Right atrium auricular region (tissue), 2 donors: Measurements from ENCODE around the gene MAPK4. TPM values are rescaled to one million over a fixed set of nuclear protein-coding genes. Genes with fewer than 3 reads are reported as not detected.

Experiments
- DNase-seq: peaks from one replicate; pipeline ENCODE4 v3.0.0-alpha.2; 2019; ENCODE audit warnings: low spot score
- H3K27ac ChIP-seq, 2 donors: fragments of 200-600 bp; sonication (generic); 1 replicate in 1 of 2; 2 replicates in 1 of 2; pipeline ENCODE4 v1.5.1; 2016 to 2019
- H3K27me3 ChIP-seq, 2 donors: fragments of 200-600 bp; sonication (generic); one replicate each; pipeline versions ENCODE4 v1.5.1 to v1.6.0; 2017 to 2019
- H3K36me3 ChIP-seq: fragments of 200-600 bp; sonication (generic); one replicate; pipeline ENCODE4 v1.5.1; 2016
- H3K4me1 ChIP-seq, 2 donors: fragments of 200-600 bp; sonication (generic); one replicate each; pipeline versions ENCODE4 v1.5.1 to v1.6.0; 2017 to 2019
- H3K4me3 ChIP-seq, 2 donors: fragments of 200-600 bp; sonication (generic); 1 replicate in 1 of 2; 2 replicates in 1 of 2; pipeline ENCODE4 v1.5.1; 2017 to 2019; ENCODE audit warnings: mild to moderate bottlenecking in 1 of 2, moderate library complexity in 1 of 2
- H3K9me3 ChIP-seq, 2 donors: fragments of 200-600 bp; sonication (generic); one replicate each; pipeline ENCODE4 v1.5.1; 2019
- total RNA-seq, 2 donors: library from RNA; depleted of rRNA; stranded (reverse); fragments of >200 nt; gene quantifications; one replicate each; pipeline ENCODE4 v1.1.0, GENCODE V29; 2016
- TF ChIP-seq, protein P1 (sequence below), 2 donors: fragments of 200-600 bp; sonication (generic); IDR thresholded peaks; one replicate each; pipeline ENCODE4 v1.5.1; 2019; ENCODE audit warnings: antibody characterized with exemption in 2 of 2

The MAPK4 gene
- total RNA-seq, 2 donors from 2014 or later = 17.9 to 101 TPM

DNA sequence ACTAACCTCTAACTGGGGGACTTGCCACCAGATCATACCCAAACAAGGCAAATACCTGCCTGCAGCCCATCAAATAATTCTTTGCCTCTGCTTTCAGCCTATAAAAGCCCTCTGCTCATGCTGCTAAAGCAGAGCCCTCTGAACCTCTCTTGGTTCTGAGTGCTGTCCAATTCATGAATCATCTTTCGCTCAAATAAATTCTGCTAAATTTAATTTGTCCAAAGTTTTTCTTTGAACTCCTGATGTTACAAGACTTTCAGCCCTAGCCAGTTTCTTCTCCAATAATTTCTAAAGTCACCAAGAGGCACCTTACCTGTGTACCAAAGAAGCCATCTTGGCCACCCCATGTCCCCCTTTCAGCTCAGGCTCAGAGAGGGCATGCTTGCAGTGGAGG lies 188.0 kb downstream of the MAPK4 start:
- Histone ChIP-seq H3K4me1 (peaks cover 0 to 4% of the 10 kb centered on the region in 2 donors), H3K9me3 (peaks cover 0 to 3% of the 10 kb centered on the region in 2 donors), H3K4me3 (no peak overlapping the region), H3K27ac (no peak overlapping the region), H3K36me3 (no peaks in the 10 kb centered on the region), H3K27me3 (no peaks in the 10 kb centered on the region)
- DNase-seq = peak; percentile 13
- TF ChIP-seq, protein P1, sequence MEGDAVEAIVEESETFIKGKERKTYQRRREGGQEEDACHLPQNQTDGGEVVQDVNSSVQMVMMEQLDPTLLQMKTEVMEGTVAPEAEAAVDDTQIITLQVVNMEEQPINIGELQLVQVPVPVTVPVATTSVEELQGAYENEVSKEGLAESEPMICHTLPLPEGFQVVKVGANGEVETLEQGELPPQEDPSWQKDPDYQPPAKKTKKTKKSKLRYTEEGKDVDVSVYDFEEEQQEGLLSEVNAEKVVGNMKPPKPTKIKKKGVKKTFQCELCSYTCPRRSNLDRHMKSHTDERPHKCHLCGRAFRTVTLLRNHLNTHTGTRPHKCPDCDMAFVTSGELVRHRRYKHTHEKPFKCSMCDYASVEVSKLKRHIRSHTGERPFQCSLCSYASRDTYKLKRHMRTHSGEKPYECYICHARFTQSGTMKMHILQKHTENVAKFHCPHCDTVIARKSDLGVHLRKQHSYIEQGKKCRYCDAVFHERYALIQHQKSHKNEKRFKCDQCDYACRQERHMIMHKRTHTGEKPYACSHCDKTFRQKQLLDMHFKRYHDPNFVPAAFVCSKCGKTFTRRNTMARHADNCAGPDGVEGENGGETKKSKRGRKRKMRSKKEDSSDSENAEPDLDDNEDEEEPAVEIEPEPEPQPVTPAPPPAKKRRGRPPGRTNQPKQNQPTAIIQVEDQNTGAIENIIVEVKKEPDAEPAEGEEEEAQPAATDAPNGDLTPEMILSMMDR (IDR thresholded peaks at IDR 0.05) = no peak

DNA sequence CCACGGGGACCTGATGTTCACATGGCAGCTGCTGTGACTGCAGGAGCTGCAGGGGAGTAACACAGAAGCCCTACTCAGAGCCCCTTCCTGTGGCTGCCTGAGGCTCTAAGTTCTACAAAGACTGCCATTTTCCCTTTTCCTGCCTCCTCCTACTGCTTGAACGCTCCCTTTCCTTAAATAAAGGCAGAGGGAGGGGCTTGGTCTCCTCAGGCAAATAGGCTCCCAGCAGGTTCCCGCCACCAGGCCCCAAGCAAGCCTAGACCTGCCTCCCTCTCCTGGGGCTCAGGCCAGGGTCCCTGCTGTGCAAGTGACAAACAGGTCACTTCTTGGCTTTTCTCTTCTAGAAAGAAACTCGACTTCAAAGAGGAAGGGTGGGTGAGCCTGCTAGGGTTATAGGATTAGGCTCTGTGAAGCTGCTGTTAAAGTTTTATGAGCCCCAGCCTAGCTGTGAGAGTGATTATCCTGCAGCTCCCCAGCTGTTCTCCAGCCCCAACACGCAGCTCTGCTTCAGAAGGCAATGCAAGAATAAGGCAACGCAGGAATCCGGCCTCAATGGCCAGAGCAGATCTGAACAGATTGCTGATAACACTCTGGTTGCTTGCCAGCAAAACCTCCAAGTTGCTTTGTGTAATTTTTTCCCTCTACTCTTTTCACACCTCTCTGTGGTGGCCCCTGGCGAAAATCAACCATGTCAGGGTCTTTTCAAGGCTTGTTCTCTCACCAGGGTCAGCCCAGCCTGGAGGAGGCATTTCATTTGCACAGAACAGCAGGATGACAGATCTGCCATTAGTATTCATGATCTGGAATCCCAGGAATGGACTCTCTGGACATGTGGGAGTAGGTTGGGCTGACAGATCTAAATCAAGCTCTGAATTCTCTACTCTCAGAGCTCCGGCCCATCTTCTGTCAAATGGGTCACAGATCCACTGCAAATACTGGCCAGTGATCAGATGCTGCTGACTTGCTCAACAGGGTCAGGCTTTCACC lies 188.6 kb downstream of the MAPK4 start:
- Histone ChIP-seq H3K4me3 (no peak overlapping the region), H3K27ac (no peak overlapping the region), H3K36me3 (no peaks in the 10 kb centered on the region), H3K27me3 (no peaks in the 10 kb centered on the region), H3K4me1 (peaks cover 0 to 4% of the 10 kb centered on the region in 2 donors), H3K9me3 (peaks cover 0 to 3% of the 10 kb centered on the region in 2 donors)
- TF ChIP-seq, protein P1 (IDR thresholded peaks at IDR 0.05) = no peak
- DNase-seq = peak; percentile 47

DNA sequence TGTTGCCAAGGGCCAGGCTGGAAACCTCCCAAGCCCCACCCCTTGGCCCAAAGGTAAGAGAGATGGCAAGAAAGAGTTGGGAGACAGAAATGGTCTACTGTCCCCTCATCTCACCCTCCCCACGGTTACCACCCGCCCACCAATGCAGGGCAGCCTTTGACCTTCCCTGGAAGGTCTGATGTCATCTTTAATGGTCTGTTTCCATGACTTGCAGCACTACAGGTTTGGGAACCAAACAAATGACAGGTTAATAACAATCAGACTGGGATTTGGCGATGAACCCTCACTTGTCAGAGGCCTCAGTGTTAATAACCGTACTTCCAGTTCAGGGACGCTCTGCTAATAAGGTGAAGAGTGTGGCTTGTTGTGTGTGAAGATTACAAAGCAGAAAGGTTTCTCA lies 189.5 kb downstream of the MAPK4 start:
- H3K27me3 ChIP-seq = no peaks in the 10 kb centered on the region
- H3K27ac ChIP-seq = no peak overlapping the region
- no peak overlapping the region for H3K4me3 ChIP-seq
- H3K4me1 ChIP-seq = peaks cover 0 to 4% of the 10 kb centered on the region in 2 donors
- TF ChIP-seq, protein P1 (IDR thresholded peaks at IDR 0.05) = no peak
- H3K9me3 ChIP-seq = peaks cover 0 to 3% of the 10 kb centered on the region in 2 donors
- peak; percentile 2 for DNase-seq
- H3K36me3 ChIP-seq = no peaks in the 10 kb centered on the region

DNA sequence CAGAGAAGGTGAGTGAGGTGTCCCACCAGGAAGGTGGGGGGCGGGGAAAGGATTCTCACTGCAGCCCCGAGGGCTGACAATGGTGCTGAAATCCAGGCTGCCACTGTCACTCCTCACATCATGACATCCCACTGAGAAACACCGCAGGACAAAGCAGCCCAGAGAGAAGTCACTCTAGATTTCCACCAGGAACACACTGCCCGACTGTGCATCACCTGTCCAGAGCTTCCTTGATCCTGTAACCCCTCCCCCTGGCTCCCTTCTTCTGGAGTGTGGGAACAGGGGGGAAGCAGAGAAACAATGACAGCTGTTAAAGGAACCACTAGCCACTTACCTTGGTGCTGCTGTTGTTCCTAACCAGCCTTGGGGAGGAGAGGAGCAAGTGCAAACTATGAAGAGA lies 190.1 kb downstream of the MAPK4 start:
- Histone ChIP-seq H3K4me3 (no peak overlapping the region), H3K27ac (no peak overlapping the region), H3K9me3 (peaks cover 0 to 3% of the 10 kb centered on the region in 2 donors), H3K27me3 (no peaks in the 10 kb centered on the region), H3K36me3 (no peaks in the 10 kb centered on the region), H3K4me1 (peaks cover 0 to 4% of the 10 kb centered on the region in 2 donors)
- DNase-seq = peak; percentile 43
- TF ChIP-seq, protein P1 (IDR thresholded peaks at IDR 0.05) = no peak

DNA sequence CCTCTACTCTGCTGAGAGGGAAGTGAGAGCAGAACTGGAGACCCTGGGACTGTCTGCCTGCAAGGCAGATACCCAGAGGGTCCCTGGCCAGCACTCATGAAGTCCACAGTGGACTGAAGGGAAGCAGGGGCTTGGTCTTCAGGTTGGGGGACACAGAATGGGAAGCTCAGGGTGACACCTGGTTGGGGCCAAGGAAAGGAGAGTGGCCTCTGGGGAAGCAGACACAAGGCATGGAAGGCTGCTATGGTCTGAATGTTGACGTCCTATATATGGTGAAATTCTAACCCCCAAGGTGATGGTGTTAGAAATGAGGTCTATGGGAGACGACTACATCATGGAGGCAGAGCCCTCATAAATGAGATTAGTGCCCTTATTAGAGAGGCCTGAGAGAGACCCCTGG lies 190.7 kb downstream of the MAPK4 start:
- Histone ChIP-seq H3K36me3 (no peaks in the 10 kb centered on the region), H3K4me3 (no peak overlapping the region), H3K9me3 (peaks cover 0 to 3% of the 10 kb centered on the region in 2 donors), H3K4me1 (peaks cover 0 to 4% of the 10 kb centered on the region in 2 donors), H3K27me3 (no peaks in the 10 kb centered on the region), H3K27ac (no peak overlapping the region)
- DNase-seq = peak; percentile 18
- TF ChIP-seq, protein P1 (IDR thresholded peaks at IDR 0.05) = no peak
